ENCODE data around the gene AUNIP.

DNA sequence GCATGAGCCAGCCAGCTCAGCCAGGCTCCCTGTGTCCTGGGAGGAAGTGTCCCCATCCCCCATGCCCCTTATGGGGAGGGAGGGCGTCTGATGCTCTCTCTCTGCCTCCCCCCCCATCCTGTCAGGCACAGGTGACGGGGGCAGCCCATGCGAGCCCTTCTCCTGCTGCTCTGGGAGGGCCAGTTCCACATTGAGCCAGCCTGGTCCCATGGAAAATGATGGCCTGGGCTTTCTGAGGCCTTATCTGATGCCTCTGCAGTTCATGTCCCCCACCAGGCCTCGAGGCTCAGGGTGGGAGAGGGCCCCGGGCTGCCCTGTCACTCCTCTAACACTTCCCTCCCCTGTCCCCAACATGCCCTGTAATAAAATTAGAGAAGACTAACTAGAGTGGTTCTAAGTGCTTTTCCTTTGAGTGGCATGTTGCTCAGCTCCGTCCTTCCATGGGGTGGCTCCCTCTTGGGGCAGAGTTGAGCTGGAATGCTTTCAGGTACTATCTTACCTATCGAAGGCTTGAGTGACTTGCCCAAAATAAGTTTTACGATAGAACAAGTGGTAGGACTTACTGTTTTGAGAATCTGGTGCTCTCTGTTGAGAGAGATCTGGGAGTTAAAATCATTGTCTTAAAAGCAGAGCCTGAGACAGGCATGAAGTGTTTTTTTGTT is 41.3 kb downstream of the AUNIP start:
- TF ChIP-seq, protein P1, sequence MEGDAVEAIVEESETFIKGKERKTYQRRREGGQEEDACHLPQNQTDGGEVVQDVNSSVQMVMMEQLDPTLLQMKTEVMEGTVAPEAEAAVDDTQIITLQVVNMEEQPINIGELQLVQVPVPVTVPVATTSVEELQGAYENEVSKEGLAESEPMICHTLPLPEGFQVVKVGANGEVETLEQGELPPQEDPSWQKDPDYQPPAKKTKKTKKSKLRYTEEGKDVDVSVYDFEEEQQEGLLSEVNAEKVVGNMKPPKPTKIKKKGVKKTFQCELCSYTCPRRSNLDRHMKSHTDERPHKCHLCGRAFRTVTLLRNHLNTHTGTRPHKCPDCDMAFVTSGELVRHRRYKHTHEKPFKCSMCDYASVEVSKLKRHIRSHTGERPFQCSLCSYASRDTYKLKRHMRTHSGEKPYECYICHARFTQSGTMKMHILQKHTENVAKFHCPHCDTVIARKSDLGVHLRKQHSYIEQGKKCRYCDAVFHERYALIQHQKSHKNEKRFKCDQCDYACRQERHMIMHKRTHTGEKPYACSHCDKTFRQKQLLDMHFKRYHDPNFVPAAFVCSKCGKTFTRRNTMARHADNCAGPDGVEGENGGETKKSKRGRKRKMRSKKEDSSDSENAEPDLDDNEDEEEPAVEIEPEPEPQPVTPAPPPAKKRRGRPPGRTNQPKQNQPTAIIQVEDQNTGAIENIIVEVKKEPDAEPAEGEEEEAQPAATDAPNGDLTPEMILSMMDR (conservative IDR thresholded peaks at IDR 0.05): no peak
- TF ChIP-seq EZH2 (IDR thresholded peaks at IDR 0.05; ENCODE audit: low read depth): no peak

All from PC-9 (cell line).